Gastroesophageal sphincter (tissue), 4 donors: ENCODE measurements around the gene CPT1C. TPM values are rescaled to one million over a fixed set of nuclear protein-coding genes. Genes with fewer than 3 reads are reported as not detected.

ENCODE experiments used
- ATAC-seq: fragments of 150-250 bp; one replicate; pipeline ENCODE4 v1.9.1; 2016; ENCODE audit warnings: mild to moderate bottlenecking, moderate library complexity
- H3K27ac ChIP-seq, 4 donors: fragments of 200-600 bp; sonication (generic) in 3 of 4; 1 replicate in 3 of 4; 2 replicates in 1 of 4; pipeline ENCODE4 v1.5.1; 2016 to 2019
- H3K27me3 ChIP-seq: fragments of 200-600 bp; sonication (generic); one replicate; pipeline ENCODE4 v1.5.1; 2019
- H3K36me3 ChIP-seq, 2 donors: fragments of 200-600 bp; sonication (generic); one replicate each; pipeline ENCODE4 v1.5.1; 2019; ENCODE audit warnings: control low read depth in 1 of 2
- H3K4me1 ChIP-seq, 3 donors: fragments of 200-600 bp; sonication (generic); 1 replicate in 2 of 3; 2 replicates in 1 of 3; pipeline ENCODE4 v1.5.1; 2016 to 2019; ENCODE audit warnings: control low read depth in 2 of 3
- H3K4me3 ChIP-seq, 2 donors: fragments of 200-600 bp; sonication (generic); one replicate each; pipeline ENCODE4 v1.5.1; 2019; ENCODE audit warnings: mild to moderate bottlenecking in 1 of 2, moderate library complexity in 1 of 2
- H3K9me3 ChIP-seq, 3 donors: fragments of 200-600 bp; sonication (generic); one replicate each; pipeline ENCODE4 v1.5.1; 2017 to 2019; ENCODE audit warnings: control low read depth in 2 of 3
- EP300 ChIP-seq: sonication (generic); formaldehyde crosslinking; IDR thresholded peaks from one replicate; pipeline ENCODE4 v1.6.1; 2017; ENCODE audit warnings: antibody characterized with exemption, mild to moderate bottlenecking
- POLR2A ChIP-seq, 2 donors: fragments of 450-650 bp; IDR thresholded peaks; one replicate each; pipeline ENCODE4 v1.6.1; 2017; ENCODE audit warnings: antibody characterized with exemption in 2 of 2, mild to moderate bottlenecking in 2 of 2, moderate library complexity in 1 of 2
- POLR2AphosphoS5 ChIP-seq: sonication (generic); formaldehyde crosslinking; IDR thresholded peaks from one replicate; pipeline ENCODE4 v1.6.1; 2017; ENCODE audit warnings: antibody characterized with exemption
- WGBS, 2 donors: methylation state at CpG; one replicate each; pipeline ENCODE4 v1.1.5; 2018; ENCODE audit warnings: low coverage in 1 of 2; 5-methylcytosine and 5-hydroxymethylcytosine counted together
- total RNA-seq, 4 donors: library from RNA; depleted of rRNA; stranded (reverse); fragments of >200 nt; gene quantifications; one replicate each; pipeline ENCODE4 v1.1.0, GENCODE V29; 2016
- TF ChIP-seq, protein P1 (sequence below), 4 experiments: fragments of 200-600 bp in 2 of 4; fragments of 450-650 bp in 2 of 4; sonication (generic) in 1 of 4; IDR thresholded peaks; one replicate each; pipeline ENCODE4 v1.5.1; 2017 to 2019; ENCODE audit warnings: antibody characterized with exemption in 4 of 4, mild to moderate bottlenecking in 2 of 4, moderate library complexity in 2 of 4

The CPT1C gene
- total RNA-seq, 4 donors from 2014 or later, result 2.0 to 3.0 (median 2.6) TPM

- Histone ChIP-seq H3K36me3 (peaks cover 0 to 100% of the 10 kb centered on the region in 2 donors), H3K27ac (no peak overlapping the region), H3K9me3 (no peaks in the 10 kb centered on the region), H3K4me3 (no peak overlapping the region), H3K4me1 (no peaks in the 10 kb centered on the region), H3K27me3 (no peaks in the 10 kb centered on the region)
- 75 to 93% methylated on average over 3 to 5 of the region's 58 CpGs for WGBS, 2 donors
- no peak for ATAC-seq
- no peak for TF ChIP-seq EP300
- TF ChIP-seq POLR2AphosphoS5, result no peak
Measured at GRCh38 chr19:49652551-49653465, 38.1 kb upstream of the CPT1C start.

GRCh38 chr19:49653466-49653806 lies 37.5 kb upstream of the CPT1C start:
- Histone ChIP-seq H3K9me3 (no peaks in the 10 kb centered on the region), H3K27ac (no peak overlapping the region), H3K36me3 (peaks cover 0 to 100% of the 10 kb centered on the region in 2 donors), H3K27me3 (no peaks in the 10 kb centered on the region), H3K4me3 (no peak overlapping the region), H3K4me1 (no peaks in the 10 kb centered on the region)
- no CpG with 5 or more reads among the region's 13 CpGs for WGBS, 2 donors
- TF ChIP-seq POLR2AphosphoS5, result no peak
- no peak for TF ChIP-seq EP300
- TF ChIP-seq, protein P1, sequence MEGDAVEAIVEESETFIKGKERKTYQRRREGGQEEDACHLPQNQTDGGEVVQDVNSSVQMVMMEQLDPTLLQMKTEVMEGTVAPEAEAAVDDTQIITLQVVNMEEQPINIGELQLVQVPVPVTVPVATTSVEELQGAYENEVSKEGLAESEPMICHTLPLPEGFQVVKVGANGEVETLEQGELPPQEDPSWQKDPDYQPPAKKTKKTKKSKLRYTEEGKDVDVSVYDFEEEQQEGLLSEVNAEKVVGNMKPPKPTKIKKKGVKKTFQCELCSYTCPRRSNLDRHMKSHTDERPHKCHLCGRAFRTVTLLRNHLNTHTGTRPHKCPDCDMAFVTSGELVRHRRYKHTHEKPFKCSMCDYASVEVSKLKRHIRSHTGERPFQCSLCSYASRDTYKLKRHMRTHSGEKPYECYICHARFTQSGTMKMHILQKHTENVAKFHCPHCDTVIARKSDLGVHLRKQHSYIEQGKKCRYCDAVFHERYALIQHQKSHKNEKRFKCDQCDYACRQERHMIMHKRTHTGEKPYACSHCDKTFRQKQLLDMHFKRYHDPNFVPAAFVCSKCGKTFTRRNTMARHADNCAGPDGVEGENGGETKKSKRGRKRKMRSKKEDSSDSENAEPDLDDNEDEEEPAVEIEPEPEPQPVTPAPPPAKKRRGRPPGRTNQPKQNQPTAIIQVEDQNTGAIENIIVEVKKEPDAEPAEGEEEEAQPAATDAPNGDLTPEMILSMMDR (IDR thresholded peaks at IDR 0.05), result no peak
- TF ChIP-seq POLR2A (IDR thresholded peaks at IDR 0.05), result no peak
- ATAC-seq, result no peak

DNA sequence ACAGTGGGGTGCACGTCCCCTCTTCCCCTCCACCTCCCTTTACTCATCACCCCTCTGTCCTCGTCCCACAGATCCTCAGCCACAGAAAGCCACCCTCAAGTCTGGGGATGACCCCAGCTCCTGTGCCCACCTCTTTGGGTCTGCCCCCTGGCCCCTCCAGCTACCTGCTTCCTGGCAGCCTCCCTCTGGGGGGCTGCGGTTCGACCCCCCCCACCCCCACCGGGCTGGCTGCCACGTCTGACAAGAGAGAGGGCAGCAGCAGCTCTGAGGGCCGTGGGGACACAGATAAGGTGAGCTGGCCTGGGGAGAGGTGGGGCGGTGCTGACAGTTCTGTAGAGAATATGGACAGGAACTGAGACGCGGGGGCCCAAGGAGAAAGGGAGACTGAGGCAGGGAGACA lies 36.3 kb upstream of the CPT1C start:
- Histone ChIP-seq H3K27ac (no peak overlapping the region), H3K27me3 (no peaks in the 10 kb centered on the region), H3K4me1 (no peaks in the 10 kb centered on the region), H3K9me3 (no peaks in the 10 kb centered on the region), H3K4me3 (no peak overlapping the region), H3K36me3 (peaks cover 0 to 100% of the 10 kb centered on the region in 2 donors)
- no peak for TF ChIP-seq POLR2A (IDR thresholded peaks at IDR 0.05)
- no peak for TF ChIP-seq POLR2AphosphoS5
- TF ChIP-seq, protein P1 (IDR thresholded peaks at IDR 0.05), result no peak
- TF ChIP-seq EP300, result no peak
- 94% methylated on average over 2 of the region's 10 CpGs; no CpG with 5 or more reads in 1 of the 2 donors for WGBS, 2 donors
- no peak for ATAC-seq

- H3K27me3 ChIP-seq, result no peaks in the 10 kb centered on the region
- no peak overlapping the region for H3K27ac ChIP-seq
- ATAC-seq, result no peak
- no peaks in the 10 kb centered on the region for H3K4me1 ChIP-seq
- TF ChIP-seq EP300 (no peak), POLR2AphosphoS5 (no peak), POLR2A (IDR thresholded peaks at IDR 0.05) (no peak)
- TF ChIP-seq, protein P1 (IDR thresholded peaks at IDR 0.05), result no peak
- peaks cover 0 to 100% of the 10 kb centered on the region in 2 donors for H3K36me3 ChIP-seq
- 90 to 100% methylated on average over 2 of the region's 23 CpGs for WGBS, 2 donors
- H3K4me3 ChIP-seq, result no peak overlapping the region
- no peaks in the 10 kb centered on the region for H3K9me3 ChIP-seq
Measured at GRCh38 chr19:49655570-49656455, 35.1 kb upstream of the CPT1C start.

- no peak for ATAC-seq
- Histone ChIP-seq H3K9me3 (no peaks in the 10 kb centered on the region), H3K27ac (no peak overlapping the region), H3K4me1 (no peaks in the 10 kb centered on the region), H3K4me3 (no peak overlapping the region), H3K36me3 (peaks cover 0 to 100% of the 10 kb centered on the region in 2 donors), H3K27me3 (no peaks in the 10 kb centered on the region)
- TF ChIP-seq, protein P1 (IDR thresholded peaks at IDR 0.05), result no peak
- TF ChIP-seq EP300, result no peak
- WGBS, 2 donors, result 70 to 100% methylated on average over 4 to 5 of the region's 17 CpGs
Measured at GRCh38 chr19:49656456-49657109, 34.3 kb upstream of the CPT1C start.
